Transverse colon (tissue), 4 donors: ENCODE data around the gene ABCC9.

ENCODE experiments used
- CTCF ChIP-seq, 5 experiments: fragments of 200-600 bp in 3 of 5; fragments of 450-650 bp in 2 of 5; sonication (generic) in 3 of 5; IDR thresholded peaks; 1 replicate in 2 of 5; 2 replicates in 3 of 5; pipeline ENCODE4 v1.5.1; 2016 to 2017; ENCODE audit warnings: antibody characterized with exemption in 5 of 5, inconsistent platforms in 3 of 5, mild to moderate bottlenecking in 2 of 5, moderate library complexity in 1 of 5
- POLR2A ChIP-seq: fragments of 450-650 bp; IDR thresholded peaks from one replicate; pipeline ENCODE4 v1.6.1; 2016; ENCODE audit warnings: antibody characterized with exemption, mild to moderate bottlenecking, moderate library complexity
- POLR2AphosphoS5 ChIP-seq, 3 donors: sonication (generic); formaldehyde crosslinking; IDR thresholded peaks; one replicate each; pipeline ENCODE4 v1.6.1; 2016; ENCODE audit warnings: antibody characterized with exemption in 3 of 3

GRCh38 chr12:21881965-21882364 is 59.3 kb downstream of the ABCC9 start:
- TF ChIP-seq CTCF (IDR thresholded peaks at IDR 0.05), result no peak
- no peak for TF ChIP-seq POLR2AphosphoS5 (IDR thresholded peaks at IDR 0.05)
- no peak for TF ChIP-seq POLR2A
